ENCODE measurements around the gene AHRR.

The AHRR gene

GRCh38 chr5:484556-484955, 163.0 kb downstream of the AHRR start:
- TF ChIP-seq TAF1 (IDR thresholded peaks at IDR 0.05; ENCODE audit: borderline replicate concordance, insufficient read depth, low read length) (no peak), POLR2AphosphoS5 (IDR thresholded peaks at IDR 0.05; ENCODE audit: low read depth, low read length) (no peak), REST (IDR thresholded peaks at IDR 0.05; ENCODE audit: insufficient read depth in 1 of 2, low read depth in 2 of 2, low read length in 2 of 2) (no peak), FOXP2 (optimal IDR thresholded peaks at IDR 0.05; ENCODE audit: borderline replicate concordance, extremely low read depth, extremely low read length, insufficient read depth) (no peak), SIN3A (IDR thresholded peaks at IDR 0.05; ENCODE audit: borderline replicate concordance, insufficient read depth, low read length) (no peak)

GRCh38 chr5:485113-485945, 163.8 kb downstream of the AHRR start:
- TF ChIP-seq REST (IDR thresholded peaks at IDR 0.05; ENCODE audit: insufficient read depth in 1 of 2, low read depth in 2 of 2, low read length in 2 of 2): no peak
- no peak for TF ChIP-seq POLR2AphosphoS5 (IDR thresholded peaks at IDR 0.05; ENCODE audit: low read depth, low read length)
- TF ChIP-seq FOXP2 (optimal IDR thresholded peaks at IDR 0.05; ENCODE audit: borderline replicate concordance, extremely low read depth, extremely low read length, insufficient read depth): no peak
- TF ChIP-seq SIN3A (IDR thresholded peaks at IDR 0.05; ENCODE audit: borderline replicate concordance, insufficient read depth, low read length): no peak
- no peak for TF ChIP-seq TAF1 (IDR thresholded peaks at IDR 0.05; ENCODE audit: borderline replicate concordance, insufficient read depth, low read length)

- no peak for TF ChIP-seq FOXP2 (optimal IDR thresholded peaks at IDR 0.05; ENCODE audit: borderline replicate concordance, extremely low read depth, extremely low read length, insufficient read depth)
- TF ChIP-seq SIN3A (IDR thresholded peaks at IDR 0.05; ENCODE audit: borderline replicate concordance, insufficient read depth, low read length): no peak
- TF ChIP-seq TAF1 (IDR thresholded peaks at IDR 0.05; ENCODE audit: borderline replicate concordance, insufficient read depth, low read length): no peak
- TF ChIP-seq REST (IDR thresholded peaks at IDR 0.05; ENCODE audit: insufficient read depth in 1 of 2, low read depth in 2 of 2, low read length in 2 of 2): no peak
- TF ChIP-seq POLR2AphosphoS5 (IDR thresholded peaks at IDR 0.05; ENCODE audit: low read depth, low read length): no peak
Measured at GRCh38 chr5:485946-486491, 164.5 kb downstream of the AHRR start.

Data from PFSK-1 (cell line).